Cardiac muscle cell (in vitro differentiated cells and primary cell): Measurements from ENCODE around the gene FER1L5. TPM values are rescaled to one million over a fixed set of nuclear protein-coding genes. Genes with fewer than 3 reads are reported as not detected.

Experiments used
- DNase-seq, 2 donors: peaks; one replicate each; pipeline versions ENCODE4 v3.0.0 to v3.0.0-alpha.2; 2010 to 2017; ENCODE audit warnings: low read depth in 1 of 2, low spot score in 1 of 2
- H3K27ac ChIP-seq: fragments of 200-600 bp; sonication (generic); 2 replicates; pipeline ENCODE4 v1.5.1; 2016
- H3K27me3 ChIP-seq: fragments of 200-600 bp; sonication (generic); 2 replicates; pipeline ENCODE4 v1.6.0; 2016; ENCODE audit warnings: control low read depth
- H3K36me3 ChIP-seq: fragments of 200-600 bp; sonication (generic); 2 replicates; pipeline ENCODE4 v1.5.1; 2016; ENCODE audit warnings: control low read depth
- H3K4me1 ChIP-seq: fragments of 200-600 bp; sonication (generic); 2 replicates; pipeline ENCODE4 v1.8.1; 2017; ENCODE audit warnings: low read depth, mild to moderate bottlenecking, mixed run types
- H3K4me3 ChIP-seq: fragments of 200-600 bp; sonication (generic); 2 replicates; pipeline ENCODE4 v1.5.1; 2016; ENCODE audit warnings: mild to moderate bottlenecking
- H3K9me3 ChIP-seq: fragments of 200-600 bp; sonication (generic); 2 replicates; pipeline ENCODE4 v1.5.1; 2017; ENCODE audit warnings: low read depth, mild to moderate bottlenecking, control low read depth
- polyA plus RNA-seq: library from polyadenylated mRNA; unstranded; fragments of >200 nt; fragmentation: Nextera tagmentation; extraction: Ambion mirVana; gene quantifications from 2 replicates; pipeline ENCODE4 v1.2.1, GENCODE V29; 2016
- total RNA-seq: library from RNA; depleted of rRNA; stranded (reverse); fragments of >200 nt; gene quantifications from 2 replicates; pipeline ENCODE4 v1.2.3, GENCODE V29; 2016
- TF ChIP-seq, protein P1 (sequence below): IDR thresholded peaks from 2 replicates; pipeline ENCODE4 v1.5.1; 2012; ENCODE audit warnings: low read depth, mild to moderate bottlenecking, low read length

Gene FER1L5
- total RNA-seq (0.63 and 2.1 TPM in 2 replicates), polyA plus RNA-seq (1.9 and 2.6 TPM in 2 replicates)

GRCh38 chr2:96642564-96643360 lies at the start of gene FER1L5:
Gene FER1L5, plus strand, starts transcription at chr2:96642764. Its CDS starts 73 bp downstream, at chr2:96642837.
- H3K4me1 ChIP-seq: no peaks in the 10 kb centered on the region
- TF ChIP-seq, protein P1, sequence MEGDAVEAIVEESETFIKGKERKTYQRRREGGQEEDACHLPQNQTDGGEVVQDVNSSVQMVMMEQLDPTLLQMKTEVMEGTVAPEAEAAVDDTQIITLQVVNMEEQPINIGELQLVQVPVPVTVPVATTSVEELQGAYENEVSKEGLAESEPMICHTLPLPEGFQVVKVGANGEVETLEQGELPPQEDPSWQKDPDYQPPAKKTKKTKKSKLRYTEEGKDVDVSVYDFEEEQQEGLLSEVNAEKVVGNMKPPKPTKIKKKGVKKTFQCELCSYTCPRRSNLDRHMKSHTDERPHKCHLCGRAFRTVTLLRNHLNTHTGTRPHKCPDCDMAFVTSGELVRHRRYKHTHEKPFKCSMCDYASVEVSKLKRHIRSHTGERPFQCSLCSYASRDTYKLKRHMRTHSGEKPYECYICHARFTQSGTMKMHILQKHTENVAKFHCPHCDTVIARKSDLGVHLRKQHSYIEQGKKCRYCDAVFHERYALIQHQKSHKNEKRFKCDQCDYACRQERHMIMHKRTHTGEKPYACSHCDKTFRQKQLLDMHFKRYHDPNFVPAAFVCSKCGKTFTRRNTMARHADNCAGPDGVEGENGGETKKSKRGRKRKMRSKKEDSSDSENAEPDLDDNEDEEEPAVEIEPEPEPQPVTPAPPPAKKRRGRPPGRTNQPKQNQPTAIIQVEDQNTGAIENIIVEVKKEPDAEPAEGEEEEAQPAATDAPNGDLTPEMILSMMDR: no peak
- H3K27ac ChIP-seq: no peak within 1 kb of the TSS
- H3K9me3 ChIP-seq: no peaks in the 10 kb centered on the region
- no peaks in the 10 kb centered on the region for H3K27me3 ChIP-seq
- peak within 1 kb of the TSS; percentile 25 for H3K4me3 ChIP-seq
- no peaks in the 10 kb centered on the region for H3K36me3 ChIP-seq
- DNase-seq: peak; percentile 80 to 86

- peaks cover 5% of the 10 kb centered on the region for H3K4me1 ChIP-seq
- H3K27ac ChIP-seq: no peak overlapping the region
- H3K36me3 ChIP-seq: peaks cover 35% of the 10 kb centered on the region
- TF ChIP-seq, protein P1: no peak
- no peak for DNase-seq
- no peaks in the 10 kb centered on the region for H3K27me3 ChIP-seq
- no peak overlapping the region for H3K4me3 ChIP-seq
- H3K9me3 ChIP-seq: no peaks in the 10 kb centered on the region
Observed at GRCh38 chr2:96594282-96594681, 48.3 kb upstream of the FER1L5 start.

DNA sequence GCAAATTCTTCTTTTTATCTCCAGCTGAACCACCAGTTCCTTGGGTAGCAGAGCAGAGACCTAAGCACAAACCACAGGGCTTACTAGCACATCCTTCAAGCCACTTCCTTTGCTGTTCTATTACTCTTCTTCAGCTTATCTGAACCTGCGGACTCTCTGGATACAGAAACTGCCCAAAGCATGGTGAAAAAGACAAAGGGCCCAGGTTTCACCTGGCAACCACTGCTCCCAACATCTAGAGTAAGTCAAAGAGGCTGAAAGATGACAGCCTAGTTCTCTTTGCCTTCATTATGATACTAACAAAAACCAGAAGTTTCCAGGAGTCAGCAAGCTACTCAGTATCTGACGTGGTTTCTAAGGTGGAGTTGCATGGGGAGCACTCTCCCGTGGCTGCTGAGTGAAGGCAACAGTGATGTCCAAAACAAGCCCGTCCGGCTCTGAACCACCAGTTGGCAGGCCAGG lies 47.8 kb upstream of the FER1L5 start:
- Histone ChIP-seq H3K36me3 (peaks cover 34% of the 10 kb centered on the region), H3K27me3 (no peaks in the 10 kb centered on the region), H3K4me1 (peaks cover 5% of the 10 kb centered on the region), H3K27ac (no peak overlapping the region), H3K9me3 (no peaks in the 10 kb centered on the region), H3K4me3 (no peak overlapping the region)
- DNase-seq: no peak
- TF ChIP-seq, protein P1: no peak

- peaks cover 5% of the 10 kb centered on the region for H3K4me1 ChIP-seq
- H3K27me3 ChIP-seq: no peaks in the 10 kb centered on the region
- no peak overlapping the region for H3K27ac ChIP-seq
- no peak for DNase-seq
- H3K4me3 ChIP-seq: no peak overlapping the region
- H3K9me3 ChIP-seq: no peaks in the 10 kb centered on the region
- TF ChIP-seq, protein P1: no peak
- H3K36me3 ChIP-seq: peaks cover 49% of the 10 kb centered on the region
Observed at GRCh38 chr2:96596596-96596995, 46.0 kb upstream of the FER1L5 start.

- H3K27ac ChIP-seq: no peak overlapping the region
- TF ChIP-seq, protein P1: no peak
- no peak overlapping the region for H3K4me3 ChIP-seq
- H3K9me3 ChIP-seq: no peaks in the 10 kb centered on the region
- peaks cover 67% of the 10 kb centered on the region for H3K36me3 ChIP-seq
- H3K27me3 ChIP-seq: no peaks in the 10 kb centered on the region
- no peak for DNase-seq
- peaks cover 5% of the 10 kb centered on the region for H3K4me1 ChIP-seq
Observed at GRCh38 chr2:96599941-96600340, 42.6 kb upstream of the FER1L5 start.
